SH-SY5Y (cell line): ENCODE measurements around the gene CCDC148.

Source experiments
- GATA2 ChIP-seq: IDR thresholded peaks from 2 replicates; pipeline ENCODE4 v1.6.1; 2011; ENCODE audit warnings: mild to moderate bottlenecking, low read depth, low read length
- GATA3 ChIP-seq: IDR thresholded peaks from 2 replicates; pipeline ENCODE4 v1.6.1; 2011; ENCODE audit warnings: low read depth, mild to moderate bottlenecking, low read length, moderate library complexity

DNA sequence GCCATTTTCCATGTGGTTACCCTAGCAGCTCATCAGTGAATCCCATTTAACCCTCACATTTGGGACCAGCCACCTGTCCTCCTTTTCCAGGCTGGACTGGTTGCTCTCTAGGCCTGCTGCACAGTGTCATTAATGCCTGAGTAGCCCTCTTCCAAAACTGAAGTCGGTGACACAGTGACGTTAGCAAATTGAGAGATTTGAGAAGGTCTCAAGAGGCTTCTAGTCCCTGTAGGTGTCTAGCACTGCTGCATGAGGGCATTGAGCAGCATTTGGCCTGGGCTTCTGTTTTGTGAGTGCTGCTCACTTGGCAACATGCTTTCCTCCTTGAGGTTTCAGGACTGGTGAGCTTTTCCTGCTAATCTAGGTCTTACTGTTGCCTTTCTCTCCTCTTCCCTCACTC is 36.9 kb upstream of the CCDC148 start:
- TF ChIP-seq GATA2, result no peak
- TF ChIP-seq GATA3, result no peak
